GM10248 (cell line): ENCODE measurements around the gene SETD2.
"Not testable (repeated sequence)": the region's sequence is repeated elsewhere in the genome, so short reads cannot be mapped to it uniquely, and the experiment has no call there.

Source experiments
- CTCF ChIA-PET: fragments of 300-600 bp; sonication (Branson Sonifier 250); formaldehyde crosslinking; extraction: SDS; loops from one replicate; lab custom pipeline; 2021; ENCODE audit warnings: antibody characterized with exemption; lab: Yijun Ruan, JAX
- POLR2A ChIA-PET: fragments of 350-650 bp; sonication (Branson Sonifier 250); formaldehyde crosslinking; extraction: SDS; loops from one replicate; lab custom pipeline; 2020; ENCODE audit warnings: antibody characterized with exemption; lab: Yijun Ruan, JAX
- DNase-seq: peaks from one replicate; pipeline ENCODE4 v3.0.0; 2012; ENCODE audit errors: extremely low spot score
- TF ChIP-seq, protein P1 (sequence below): IDR thresholded peaks from 2 replicates; pipeline ENCODE4 v1.5.1; 2012; ENCODE audit warnings: mild to moderate bottlenecking, low read depth; ENCODE audit errors: extremely low read depth, missing control alignments, control extremely low read depth

The SETD2 gene

DNA sequence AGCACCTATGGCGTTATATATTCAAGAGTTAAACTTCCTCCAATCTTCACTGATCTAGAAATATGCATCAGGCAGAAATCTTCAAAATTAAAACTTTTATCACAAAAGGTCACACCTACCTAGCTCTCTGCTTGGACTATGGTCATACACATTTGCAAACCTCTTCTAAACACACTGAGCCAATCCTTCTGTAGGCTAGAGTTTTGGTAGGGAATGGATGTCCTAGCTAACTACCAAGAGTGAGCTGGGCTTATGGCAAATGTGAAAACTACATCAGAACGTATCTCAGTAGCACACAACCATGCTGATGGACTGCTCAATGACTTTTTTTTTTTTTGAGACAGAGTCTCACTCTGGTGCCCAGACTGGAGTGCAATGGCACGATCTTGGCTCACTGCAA, 29.6 kb downstream of the SETD2 start:
- ChIA-PET POLR2A (no interaction called here), CTCF (interaction anchor here (1.3 to 1.8 kb wide), 4 partner anchors 8 to 23 kb away, joined by 3 to 4 read pairs (median 4); no protein-coding TSS in a partner anchor)
- DNase-seq = no peak
- TF ChIP-seq, protein P1, sequence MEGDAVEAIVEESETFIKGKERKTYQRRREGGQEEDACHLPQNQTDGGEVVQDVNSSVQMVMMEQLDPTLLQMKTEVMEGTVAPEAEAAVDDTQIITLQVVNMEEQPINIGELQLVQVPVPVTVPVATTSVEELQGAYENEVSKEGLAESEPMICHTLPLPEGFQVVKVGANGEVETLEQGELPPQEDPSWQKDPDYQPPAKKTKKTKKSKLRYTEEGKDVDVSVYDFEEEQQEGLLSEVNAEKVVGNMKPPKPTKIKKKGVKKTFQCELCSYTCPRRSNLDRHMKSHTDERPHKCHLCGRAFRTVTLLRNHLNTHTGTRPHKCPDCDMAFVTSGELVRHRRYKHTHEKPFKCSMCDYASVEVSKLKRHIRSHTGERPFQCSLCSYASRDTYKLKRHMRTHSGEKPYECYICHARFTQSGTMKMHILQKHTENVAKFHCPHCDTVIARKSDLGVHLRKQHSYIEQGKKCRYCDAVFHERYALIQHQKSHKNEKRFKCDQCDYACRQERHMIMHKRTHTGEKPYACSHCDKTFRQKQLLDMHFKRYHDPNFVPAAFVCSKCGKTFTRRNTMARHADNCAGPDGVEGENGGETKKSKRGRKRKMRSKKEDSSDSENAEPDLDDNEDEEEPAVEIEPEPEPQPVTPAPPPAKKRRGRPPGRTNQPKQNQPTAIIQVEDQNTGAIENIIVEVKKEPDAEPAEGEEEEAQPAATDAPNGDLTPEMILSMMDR = no peak

DNA sequence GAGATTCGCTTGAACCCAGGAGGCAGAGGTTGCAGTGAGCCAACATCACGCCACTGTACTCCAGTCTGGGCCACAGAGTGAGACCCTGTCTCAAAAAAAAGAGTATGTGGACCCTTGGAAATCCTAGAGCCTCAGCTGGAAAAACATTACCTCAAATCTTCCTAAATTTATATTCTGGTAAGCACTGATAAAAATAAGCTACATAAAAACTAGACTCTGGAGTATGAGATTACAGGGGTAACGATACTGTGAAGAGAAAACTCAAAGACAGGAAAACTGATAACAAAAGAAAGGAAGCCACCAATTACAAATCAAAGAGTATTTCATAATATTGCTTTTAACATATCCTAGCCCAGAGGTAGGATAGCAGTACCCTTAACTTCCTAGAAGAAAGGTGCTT, 30.3 kb downstream of the SETD2 start:
- no peak for DNase-seq
- TF ChIP-seq, protein P1 = no peak
- POLR2A ChIA-PET = no interaction called here
- CTCF ChIA-PET = interaction anchor here (1.3 to 1.7 kb wide), 2 partner anchors 12 to 23 kb away, joined by 3 to 4 read pairs; no protein-coding TSS in a partner anchor

DNA sequence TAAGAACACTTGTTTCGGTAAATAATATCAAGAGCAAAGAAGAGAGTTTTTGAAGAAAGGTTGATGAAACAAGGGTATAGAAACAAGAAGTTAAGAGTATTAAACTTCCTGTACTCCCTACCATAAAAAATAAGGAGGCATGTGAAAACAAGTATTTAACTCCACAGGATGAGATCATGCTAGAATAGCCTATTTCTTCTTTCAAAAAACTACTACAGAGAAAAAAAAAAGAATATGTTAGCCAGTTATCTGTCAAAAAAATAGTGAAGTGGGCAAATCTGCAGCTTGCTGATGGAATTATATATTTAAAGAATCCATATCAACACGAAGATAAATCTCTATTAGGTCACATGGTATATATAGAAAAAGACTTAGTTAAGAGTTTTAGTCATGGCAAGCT, 33.4 kb downstream of the SETD2 start:
- no peak for DNase-seq
- ChIA-PET POLR2A (no interaction called here), CTCF (interaction anchor here (0.6 to 3.4 kb wide), 6 partner anchors 9 to 34 kb away, joined by 3 to 13 read pairs (median 3); no protein-coding TSS in a partner anchor)
- TF ChIP-seq, protein P1 = no peak

DNA sequence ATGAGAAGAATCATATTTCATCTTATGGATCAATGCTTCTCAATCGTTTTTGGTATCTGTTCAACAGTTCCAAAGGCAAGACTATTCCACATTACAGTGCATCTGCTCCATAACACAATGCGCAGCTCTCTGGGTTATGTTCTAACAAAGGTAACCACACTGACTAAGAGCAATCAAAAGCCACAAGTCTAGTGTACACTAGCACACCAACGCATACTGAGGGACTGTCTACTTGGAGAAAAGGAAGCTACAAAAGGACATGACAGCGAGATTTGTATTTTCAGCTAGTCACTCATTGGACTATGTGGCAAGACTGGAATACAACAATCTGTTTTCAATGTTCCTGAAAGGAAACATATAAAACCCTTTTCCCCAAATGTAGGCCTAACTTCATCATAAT, 35.8 kb downstream of the SETD2 start:
- ChIA-PET CTCF (interaction anchor here (1.1 to 1.5 kb wide), 2 partner anchors 11 to 13 kb away, joined by 3 to 4 read pairs; no protein-coding TSS in a partner anchor), POLR2A (no interaction called here)
- TF ChIP-seq, protein P1 = no peak
- no peak for DNase-seq

DNA sequence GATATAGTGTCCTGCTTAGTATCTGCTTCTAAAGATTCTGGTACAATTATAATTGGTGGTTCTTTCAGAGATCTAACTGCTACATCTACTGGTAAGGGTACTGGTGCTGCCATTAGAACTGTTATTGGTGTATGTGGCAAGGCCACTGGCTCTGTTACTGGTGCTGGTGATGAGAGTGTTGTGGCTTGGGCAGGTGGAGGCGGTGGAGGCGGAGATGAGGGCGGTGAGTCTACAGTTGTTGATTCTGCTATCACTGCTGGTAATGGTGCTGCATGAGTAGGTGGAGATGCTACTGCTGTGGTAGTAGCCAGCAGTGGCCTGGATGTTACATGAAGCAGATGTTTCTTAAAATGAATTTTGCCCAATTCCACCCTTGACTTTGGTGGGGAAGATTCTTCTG, 40.1 kb downstream of the SETD2 start:
- POLR2A ChIA-PET = no interaction called here
- CTCF ChIA-PET = interaction anchor here (0.9 to 1.7 kb wide), 4 partner anchors 10 to 16 kb away, joined by 3 to 5 read pairs (median 4); no protein-coding TSS in a partner anchor
- TF ChIP-seq, protein P1 = no peak
- no peak for DNase-seq

DNA sequence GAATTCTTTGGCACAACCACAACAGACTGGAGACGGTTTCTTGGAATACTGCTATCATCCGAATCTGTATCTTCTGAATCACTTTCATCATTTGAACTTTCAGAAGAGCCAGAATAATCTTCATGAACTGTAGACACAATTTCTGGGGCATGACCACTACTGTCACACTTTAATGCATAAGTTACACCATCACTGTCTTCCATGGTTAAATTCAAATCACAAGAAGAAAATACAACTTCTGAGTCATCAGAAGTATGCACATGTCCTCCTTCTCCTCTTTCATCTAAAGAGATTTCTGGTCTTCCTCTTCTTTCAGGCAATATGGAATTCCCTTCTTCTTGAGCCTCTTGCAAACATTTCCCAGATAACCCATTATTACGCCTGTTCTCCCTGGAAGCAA, 42.5 kb downstream of the SETD2 start:
- no peak for DNase-seq
- ChIA-PET CTCF (interaction anchor here (1.3 kb wide), 1 partner anchor 25 kb away, joined by 5 read pairs; no protein-coding TSS in a partner anchor), POLR2A (no interaction called here)
- TF ChIP-seq, protein P1 = no peak

DNA sequence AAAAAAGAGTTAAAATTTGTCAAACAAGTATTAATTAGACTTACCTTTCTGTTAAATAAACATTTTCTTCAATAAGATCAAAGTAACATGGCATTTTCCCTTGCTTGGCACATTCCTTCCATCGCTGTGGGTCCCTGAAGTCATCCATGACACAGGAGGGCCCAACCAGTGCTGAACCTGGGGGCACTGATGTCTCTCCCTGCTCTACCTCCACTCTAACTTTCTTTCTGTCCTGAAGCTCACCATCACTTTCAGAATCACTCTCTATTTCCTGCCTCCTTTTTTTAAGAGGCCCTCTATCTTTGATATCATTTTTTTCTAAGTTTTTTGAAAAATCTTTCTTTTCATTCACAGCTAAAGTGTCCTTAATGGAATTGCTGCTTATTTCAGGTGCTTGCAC, 43.8 kb downstream of the SETD2 start:
- DNase-seq = no peak
- CTCF ChIA-PET = interaction anchor here (1.0 to 1.3 kb wide), 2 partner anchors 9 to 12 kb away, joined by 3 to 5 read pairs; no protein-coding TSS in a partner anchor
- TF ChIP-seq, protein P1 = no peak
- POLR2A ChIA-PET = no interaction called here

DNA sequence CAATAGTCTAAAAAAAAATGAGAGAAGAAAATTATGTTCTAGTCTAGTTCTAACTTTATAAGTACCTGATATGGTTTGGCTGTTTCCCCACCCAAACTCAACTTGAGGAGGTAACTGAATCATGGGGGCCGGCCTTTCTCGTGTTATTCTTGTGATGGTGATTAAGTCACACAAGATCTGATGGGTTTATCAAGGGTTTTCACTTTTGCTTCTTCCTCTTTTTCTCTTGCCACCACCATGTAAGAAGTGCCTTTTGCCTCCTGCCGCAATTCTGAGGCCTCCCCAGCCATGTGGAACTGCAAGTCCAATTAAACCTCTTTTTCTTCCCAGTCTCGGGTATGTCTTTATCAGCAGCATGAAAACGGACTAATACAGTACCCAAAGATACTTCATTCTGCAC, 44.5 kb downstream of the SETD2 start:
- CTCF ChIA-PET, POLR2A ChIA-PET, DNase-seq: not testable (repeated sequence)
